Mesodermal cell (in vitro differentiated cells): ENCODE results near the gene RARB.

ENCODE experiments used
- H3K27ac ChIP-seq: 2 replicates; pipeline ENCODE4 v1.7.0; 2013; ENCODE audit warnings: mild to moderate bottlenecking, low read depth, low read length, moderate library complexity; ENCODE audit not compliant: severe bottlenecking
- H3K36me3 ChIP-seq: 2 replicates; pipeline ENCODE4 v1.7.1; 2013; ENCODE audit warnings: mild to moderate bottlenecking, low read length, moderate library complexity; ENCODE audit not compliant: control insufficient read depth, insufficient read depth
- H3K4me1 ChIP-seq: one replicate; pipeline ENCODE4 v1.7.1; 2013; ENCODE audit warnings: mild to moderate bottlenecking, low read length; ENCODE audit not compliant: insufficient read depth, control insufficient read depth, poor library complexity, severe bottlenecking
- H3K4me3 ChIP-seq: 2 replicates; pipeline ENCODE4 v1.7.0; 2013; ENCODE audit warnings: low read length, control low read depth, mild to moderate bottlenecking; ENCODE audit not compliant: insufficient read depth, poor library complexity, severe bottlenecking; ENCODE audit errors: extremely low read depth
- H3K9me3 ChIP-seq: 2 replicates; pipeline ENCODE4 v1.7.1; 2013; ENCODE audit warnings: mild to moderate bottlenecking, low read length, moderate library complexity; ENCODE audit not compliant: control insufficient read depth
- WGBS, 2 experiments: methylation state at CpG; one replicate each; pipeline ENCODE4 v1.1.5; 2013; ENCODE audit warnings: missing lambda C conversion rate in 2 of 2; ENCODE audit not compliant: insufficient coverage in 2 of 2; 5-methylcytosine and 5-hydroxymethylcytosine counted together

The RARB gene

DNA sequence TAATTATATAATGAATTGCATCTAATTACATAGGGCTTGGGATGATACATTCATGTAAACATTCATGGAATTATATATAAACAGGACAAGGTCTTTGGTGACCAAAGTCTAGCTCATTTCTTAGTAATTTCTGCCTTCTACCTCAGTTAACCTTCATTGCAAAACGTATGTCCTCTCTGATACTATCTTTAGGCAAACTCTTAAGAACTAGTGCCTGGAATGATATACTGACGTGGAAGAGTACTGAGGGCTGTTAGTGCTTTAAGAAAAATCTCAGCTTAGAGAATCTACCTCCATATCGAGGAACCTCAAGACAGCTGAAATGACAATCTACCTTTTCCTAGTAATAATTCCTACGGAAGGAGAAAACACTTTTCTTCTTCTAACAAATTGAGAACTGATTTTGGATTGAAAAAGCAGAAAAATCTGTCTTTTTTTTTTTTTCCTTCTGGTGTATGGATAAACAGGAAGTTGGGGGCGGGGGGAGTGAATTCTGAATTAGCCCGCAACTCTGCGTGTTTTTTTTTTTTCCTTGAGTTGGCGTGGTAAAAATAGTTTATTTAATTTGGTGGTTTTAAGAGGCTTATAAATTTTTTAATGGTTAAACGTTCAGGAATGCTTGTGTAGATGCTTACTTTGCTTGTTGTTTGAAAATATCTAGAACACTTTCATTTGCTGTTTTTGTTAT lies 43.2 kb downstream of the RARB start:
- Histone ChIP-seq H3K27ac (no peak overlapping the region), H3K4me1 (peaks cover 57% of the 10 kb centered on the region), H3K36me3 (no peaks in the 10 kb centered on the region), H3K9me3 (no peaks in the 10 kb centered on the region), H3K4me3 (no peak overlapping the region)
- 65% methylated on average over 4 of the region's 9 CpGs; no CpG with 5 or more reads in 1 of the 2 experiments for WGBS, 2 experiments

DNA sequence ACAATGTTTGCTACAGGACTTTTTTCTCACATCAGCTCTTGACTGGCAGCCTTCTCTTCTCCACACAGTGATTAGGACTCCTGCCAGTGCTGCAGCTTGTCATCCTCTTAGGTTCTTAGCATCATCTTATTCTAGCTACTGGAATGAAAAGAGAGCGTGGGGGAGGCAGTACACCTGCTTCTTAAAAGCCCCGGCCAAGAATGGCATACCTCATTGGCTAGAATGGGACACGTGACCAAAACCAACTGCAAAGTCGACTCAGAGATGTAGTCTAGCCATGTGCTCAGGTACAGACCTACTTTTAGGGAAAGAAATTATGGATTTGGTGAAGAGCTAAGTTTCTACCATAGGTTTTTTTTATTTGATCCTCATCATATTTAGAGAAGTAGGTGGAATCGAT lies 44.1 kb downstream of the RARB start:
- 95 to 97% methylated on average over 4 of the region's 5 CpGs for WGBS, 2 experiments
- peaks cover 57% of the 10 kb centered on the region for H3K4me1 ChIP-seq

DNA sequence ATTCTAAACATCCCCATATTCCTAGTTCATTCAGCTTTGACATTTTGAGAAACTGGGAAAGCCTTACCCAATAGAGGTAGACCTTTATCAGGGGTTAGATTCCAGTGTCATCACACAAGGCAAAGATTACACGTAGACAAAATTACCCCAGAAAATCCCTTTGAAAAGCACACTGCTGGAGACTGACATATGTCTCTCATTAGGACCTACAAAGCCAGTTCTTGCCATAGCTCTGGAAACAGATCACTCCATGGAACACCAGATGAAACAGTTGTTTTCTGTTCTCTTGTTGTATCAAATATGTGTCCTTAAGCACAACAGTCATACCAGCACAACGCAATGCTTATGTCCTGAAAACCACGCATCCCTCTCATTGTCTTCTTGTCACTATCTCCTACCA lies 44.7 kb downstream of the RARB start:
- Histone ChIP-seq H3K9me3 (no peaks in the 10 kb centered on the region), H3K4me1 (peaks cover 57% of the 10 kb centered on the region), H3K4me3 (no peak overlapping the region), H3K27ac (peak overlapping the region; percentile 50), H3K36me3 (no peaks in the 10 kb centered on the region)
- WGBS, 2 experiments: 88% methylated on average over 1 of the region's 3 CpGs; no CpG with 5 or more reads in 1 of the 2 experiments

More for the DNA sequence above, 44.1 kb downstream of the RARB start:
- Histone ChIP-seq H3K27ac (peak overlapping the region; percentile 32), H3K9me3 (no peaks in the 10 kb centered on the region), H3K4me3 (no peak overlapping the region), H3K36me3 (no peaks in the 10 kb centered on the region)

DNA sequence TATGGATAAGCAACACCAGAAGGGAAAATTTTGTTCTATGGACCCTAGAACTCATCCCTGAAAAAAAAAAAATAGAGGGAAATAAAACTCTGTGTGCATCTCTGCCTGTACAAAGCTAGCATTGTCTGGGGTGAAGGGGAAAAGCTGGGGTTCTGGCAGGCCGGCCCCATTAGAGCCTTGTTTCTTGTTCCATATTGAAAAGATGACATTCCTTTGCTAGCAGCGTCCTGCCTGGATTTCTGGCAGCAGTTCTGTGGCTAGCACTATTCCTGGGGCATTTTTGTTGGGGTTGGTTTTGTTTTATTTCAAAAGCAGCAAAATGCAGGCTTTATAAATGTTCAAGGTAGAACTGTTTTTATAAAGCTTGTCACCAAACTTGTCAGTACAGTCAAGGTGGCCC lies 45.2 kb downstream of the RARB start:
- no peaks in the 10 kb centered on the region for H3K9me3 ChIP-seq
- WGBS, 2 experiments: 74% methylated on average over 2 of the region's 2 CpGs; no CpG with 5 or more reads in 1 of the 2 experiments
- no peaks in the 10 kb centered on the region for H3K36me3 ChIP-seq
- H3K4me3 ChIP-seq: no peak overlapping the region
- peak overlapping the region; percentile 50 for H3K27ac ChIP-seq
- H3K4me1 ChIP-seq: peaks cover 53% of the 10 kb centered on the region

GRCh38 chr3:25474052-25474451 lies 46.0 kb downstream of the RARB start:
- Histone ChIP-seq H3K4me1 (peaks cover 51% of the 10 kb centered on the region), H3K27ac (peak overlapping the region; percentile 50), H3K36me3 (no peaks in the 10 kb centered on the region), H3K4me3 (no peak overlapping the region), H3K9me3 (no peaks in the 10 kb centered on the region)
- no CpG with 5 or more reads among the region's 1 CpG for WGBS, 2 experiments

DNA sequence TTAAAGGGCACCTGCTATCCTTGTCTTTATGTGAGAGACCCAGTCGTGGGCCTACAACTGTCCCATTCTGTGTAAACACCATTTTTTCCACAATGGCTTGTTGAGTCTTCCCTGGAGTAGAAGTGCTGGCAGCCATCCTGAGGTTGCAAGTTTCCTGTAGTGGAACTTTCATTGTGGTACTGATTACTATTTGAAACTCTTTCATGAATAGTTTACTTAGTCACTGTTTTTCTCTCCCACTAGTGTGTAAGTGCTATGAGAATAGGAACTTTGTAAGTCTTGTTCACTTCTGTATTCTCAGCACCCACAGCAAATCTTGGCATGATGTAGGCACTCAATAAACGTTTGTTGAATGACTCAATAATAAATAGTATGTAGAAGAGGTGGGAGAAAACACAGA lies 48.6 kb downstream of the RARB start:
- no peaks in the 10 kb centered on the region for H3K9me3 ChIP-seq
- no peak overlapping the region for H3K27ac ChIP-seq
- peaks cover 40% of the 10 kb centered on the region for H3K4me1 ChIP-seq
- H3K36me3 ChIP-seq: no peaks in the 10 kb centered on the region
- WGBS, 2 experiments: 73 to 88% methylated on average over 1 to 2 of the region's 2 CpGs
- H3K4me3 ChIP-seq: no peak overlapping the region

GRCh38 chr3:25478211-25478757 lies 50.2 kb downstream of the RARB start:
- Histone ChIP-seq H3K36me3 (no peaks in the 10 kb centered on the region), H3K4me1 (peaks cover 31% of the 10 kb centered on the region), H3K4me3 (no peak overlapping the region), H3K27ac (no peak overlapping the region), H3K9me3 (no peaks in the 10 kb centered on the region)
- whole genome bisulfite sequencing, 2 experiments: 85 to 87% methylated on average over 5 of the region's 6 CpGs

GRCh38 chr3:25478964-25479726 lies 51.1 kb downstream of the RARB start:
- Histone ChIP-seq H3K36me3 (no peaks in the 10 kb centered on the region), H3K9me3 (no peaks in the 10 kb centered on the region), H3K4me1 (peaks cover 29% of the 10 kb centered on the region), H3K27ac (peak overlapping the region; percentile 32), H3K4me3 (no peak overlapping the region)
- WGBS, 2 experiments: 70% methylated on average over 2 of the region's 3 CpGs; no CpG with 5 or more reads in 1 of the 2 experiments

DNA sequence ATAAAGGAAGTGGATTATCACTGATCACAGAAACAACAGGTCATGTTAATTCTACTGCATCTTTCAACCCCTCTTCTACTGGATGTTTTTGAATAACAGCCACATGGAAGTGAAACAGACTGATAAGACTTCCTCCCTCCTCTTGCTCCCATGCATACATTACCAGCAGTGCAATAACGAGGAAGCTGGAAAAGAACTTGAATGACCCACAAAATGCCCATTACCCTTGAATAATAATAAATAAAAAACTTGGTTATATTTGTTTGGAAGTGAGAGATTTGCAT lies 51.6 kb downstream of the RARB start:
- no peaks in the 10 kb centered on the region for H3K36me3 ChIP-seq
- no peak overlapping the region for H3K4me3 ChIP-seq
- no CpG with 5 or more reads among the region's 1 CpG for WGBS, 2 experiments
- no peaks in the 10 kb centered on the region for H3K9me3 ChIP-seq
- H3K4me1 ChIP-seq: peaks cover 32% of the 10 kb centered on the region
- H3K27ac ChIP-seq: peak overlapping the region; percentile 32

DNA sequence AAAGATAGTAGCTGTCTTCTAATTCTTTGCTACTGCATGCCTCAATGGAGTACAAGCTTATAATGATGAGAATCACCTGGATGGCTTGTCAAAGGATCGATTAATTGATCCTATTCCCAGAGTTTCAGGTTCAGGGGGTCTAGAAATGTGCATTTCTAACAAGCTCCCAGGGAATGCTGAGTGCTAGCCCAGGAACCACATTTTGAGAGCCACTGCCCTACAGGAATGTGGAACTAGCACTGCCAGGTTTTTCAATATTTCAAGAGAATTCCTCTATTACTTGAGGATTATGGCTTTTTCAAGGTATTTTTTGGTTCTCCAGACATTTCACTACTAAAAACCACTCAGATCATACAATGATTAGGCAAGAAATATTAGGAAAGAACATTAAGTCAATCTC lies 52.7 kb downstream of the RARB start:
- 100% methylated on average over 1 of the region's 1 CpG for WGBS, 2 experiments
- Histone ChIP-seq H3K4me3 (no peak overlapping the region), H3K9me3 (no peaks in the 10 kb centered on the region), H3K4me1 (peaks cover 32% of the 10 kb centered on the region), H3K36me3 (no peaks in the 10 kb centered on the region), H3K27ac (no peak overlapping the region)

DNA sequence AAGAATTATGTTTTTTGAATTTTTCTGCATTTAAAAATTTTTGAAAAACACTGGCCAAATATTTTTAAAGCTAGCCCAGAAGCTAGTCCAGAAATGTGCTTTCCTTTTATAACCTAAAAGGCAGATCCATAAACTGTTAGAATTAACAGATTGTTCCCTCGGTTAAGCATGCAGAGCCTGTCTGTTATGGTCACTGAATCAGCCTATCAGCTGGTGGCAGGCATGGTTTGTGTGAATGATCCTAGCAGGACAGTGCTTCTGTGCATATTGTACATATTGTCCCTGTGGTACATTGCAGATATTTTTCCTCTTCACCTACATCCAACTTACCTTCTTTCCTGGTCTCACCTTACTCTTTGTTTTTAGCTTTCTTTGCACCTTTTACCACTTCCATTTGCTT lies 53.3 kb downstream of the RARB start:
- H3K27ac ChIP-seq: no peak overlapping the region
- H3K9me3 ChIP-seq: no peaks in the 10 kb centered on the region
- no peaks in the 10 kb centered on the region for H3K36me3 ChIP-seq
- WGBS, 2 experiments: 60 to 75% methylated on average over 1 of the region's 1 CpG
- H3K4me3 ChIP-seq: no peak overlapping the region
- H3K4me1 ChIP-seq: peaks cover 32% of the 10 kb centered on the region
